Vagina (tissue), 2 donors: ENCODE data around the gene CCSER1.

Experiments used
- POLR2A ChIP-seq, 2 donors: fragments of 450-650 bp; IDR thresholded peaks; one replicate each; pipeline ENCODE4 v1.6.1; 2017; ENCODE audit warnings: antibody characterized with exemption in 2 of 2, mild to moderate bottlenecking in 2 of 2, moderate library complexity in 2 of 2
- POLR2AphosphoS5 ChIP-seq, 2 donors: sonication (generic); formaldehyde crosslinking; IDR thresholded peaks; one replicate each; pipeline ENCODE4 v1.9.0; 2017; ENCODE audit warnings: antibody characterized with exemption in 2 of 2, mild to moderate bottlenecking in 2 of 2, low read depth in 1 of 2; ENCODE audit not compliant: insufficient read depth in 1 of 2
- TF ChIP-seq, protein P1 (sequence below), 3 experiments: fragments of 450-650 bp in 2 of 3; fragments of 200-600 bp in 1 of 3; sonication (generic) in 1 of 3; IDR thresholded peaks; one replicate each; pipeline ENCODE4 v1.5.1; 2017 to 2019; ENCODE audit warnings: antibody characterized with exemption in 3 of 3, mild to moderate bottlenecking in 2 of 3, moderate library complexity in 2 of 3

DNA sequence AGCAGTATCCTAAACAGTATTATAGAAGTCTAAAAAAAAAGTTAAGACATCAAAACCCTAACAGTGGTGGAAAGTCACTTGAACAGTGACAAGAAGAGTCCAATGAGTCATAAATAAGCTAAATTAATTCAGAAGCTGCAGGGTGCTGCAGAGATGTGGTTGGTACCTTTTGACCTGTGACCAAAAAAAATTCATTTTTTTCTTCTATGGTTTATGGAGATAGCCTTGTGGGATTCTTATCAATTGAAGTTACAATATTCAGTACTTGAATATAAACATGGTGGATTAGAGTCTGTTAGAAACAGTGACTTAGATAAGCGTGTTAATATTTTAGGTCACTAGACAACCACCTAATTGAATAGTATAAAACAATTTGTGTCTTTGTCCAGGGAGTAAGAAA, 35.4 kb downstream of the CCSER1 start:
- TF ChIP-seq POLR2A (IDR thresholded peaks at IDR 0.05) (no peak), POLR2AphosphoS5 (IDR thresholded peaks at IDR 0.05; ENCODE audit: insufficient read depth in 1 of 2, low read depth in 1 of 2) (no peak)
- TF ChIP-seq, protein P1, sequence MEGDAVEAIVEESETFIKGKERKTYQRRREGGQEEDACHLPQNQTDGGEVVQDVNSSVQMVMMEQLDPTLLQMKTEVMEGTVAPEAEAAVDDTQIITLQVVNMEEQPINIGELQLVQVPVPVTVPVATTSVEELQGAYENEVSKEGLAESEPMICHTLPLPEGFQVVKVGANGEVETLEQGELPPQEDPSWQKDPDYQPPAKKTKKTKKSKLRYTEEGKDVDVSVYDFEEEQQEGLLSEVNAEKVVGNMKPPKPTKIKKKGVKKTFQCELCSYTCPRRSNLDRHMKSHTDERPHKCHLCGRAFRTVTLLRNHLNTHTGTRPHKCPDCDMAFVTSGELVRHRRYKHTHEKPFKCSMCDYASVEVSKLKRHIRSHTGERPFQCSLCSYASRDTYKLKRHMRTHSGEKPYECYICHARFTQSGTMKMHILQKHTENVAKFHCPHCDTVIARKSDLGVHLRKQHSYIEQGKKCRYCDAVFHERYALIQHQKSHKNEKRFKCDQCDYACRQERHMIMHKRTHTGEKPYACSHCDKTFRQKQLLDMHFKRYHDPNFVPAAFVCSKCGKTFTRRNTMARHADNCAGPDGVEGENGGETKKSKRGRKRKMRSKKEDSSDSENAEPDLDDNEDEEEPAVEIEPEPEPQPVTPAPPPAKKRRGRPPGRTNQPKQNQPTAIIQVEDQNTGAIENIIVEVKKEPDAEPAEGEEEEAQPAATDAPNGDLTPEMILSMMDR (IDR thresholded peaks at IDR 0.05): no peak
